Anterior cingulate cortex (tissue), 58 donors: ENCODE measurements around the gene NSL1.

Experiments
- DNase-seq, 58 donors: peaks; one replicate each; lab custom pipeline; 2025; lab: John Stamatoyannopoulos, UW

Gene NSL1

DNA sequence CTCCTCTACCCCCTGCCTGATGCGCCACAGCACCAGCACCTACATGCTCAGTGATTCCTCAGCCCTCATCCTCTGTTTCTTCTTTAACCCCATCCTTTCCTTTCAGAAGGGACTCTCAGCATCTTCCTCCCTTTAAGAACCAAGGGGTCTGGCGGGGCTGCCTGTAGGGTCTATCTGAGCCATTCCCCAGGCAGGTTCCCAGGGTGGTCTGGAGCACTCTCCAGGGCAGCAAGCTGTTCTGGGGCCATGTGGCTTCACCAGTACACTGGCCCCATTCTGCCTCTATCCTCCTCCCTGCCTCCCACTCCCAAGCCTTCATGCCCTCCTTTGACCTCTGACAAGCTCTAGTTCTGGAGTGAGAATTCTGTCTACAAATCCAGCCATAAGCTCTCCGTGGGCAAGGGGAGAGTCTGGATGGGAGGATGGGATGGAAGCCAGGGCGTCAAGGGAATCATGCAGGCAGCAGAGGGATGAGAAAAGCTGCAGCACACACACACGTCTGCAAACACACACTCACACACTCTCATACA lies 102.3 kb downstream of the NSL1 start:
- no peak for DNase-seq

DNA sequence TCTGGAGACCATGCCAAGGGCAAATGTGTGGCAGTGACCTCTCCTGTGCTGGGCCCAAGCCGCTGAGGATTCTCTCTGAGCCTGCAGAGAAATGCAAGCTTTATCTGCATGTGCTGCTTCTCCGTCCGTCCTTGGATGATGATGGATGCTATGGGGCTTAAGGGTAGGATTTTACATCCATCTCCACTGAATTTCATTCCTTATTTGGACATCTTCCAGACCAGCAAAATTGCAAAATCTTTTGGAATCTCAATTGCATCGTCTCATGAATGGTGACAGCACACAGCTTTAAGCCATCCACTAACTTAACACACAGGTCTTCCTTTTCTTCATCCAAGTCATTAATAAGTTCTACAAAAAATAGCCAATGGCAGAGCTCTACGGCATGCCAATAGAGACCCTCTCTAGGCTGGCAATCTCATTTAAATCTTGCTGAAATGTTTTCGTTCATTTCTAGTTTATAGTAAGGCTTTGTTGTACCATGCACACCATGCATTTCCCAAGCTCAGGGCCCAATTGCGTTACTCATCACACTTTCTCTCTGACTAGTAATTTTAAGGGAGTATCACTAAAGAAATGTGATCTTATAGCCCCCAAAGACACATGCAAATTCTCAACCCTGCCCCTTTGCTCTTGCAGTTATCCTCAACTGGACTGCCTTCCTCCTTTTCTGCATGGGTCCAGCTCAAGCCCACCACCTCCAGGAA lies 103.1 kb downstream of the NSL1 start:
- no peak for DNase-seq

GRCh38 chr1:212687811-212688210 lies 103.8 kb downstream of the NSL1 start:
- no peak for DNase-seq

GRCh38 chr1:212686591-212686990 lies 105.0 kb downstream of the NSL1 start:
- no peak for DNase-seq

- DNase-seq: no peak
Observed at GRCh38 chr1:212686069-212686468, 105.5 kb downstream of the NSL1 start.

GRCh38 chr1:212685429-212685828 lies 106.1 kb downstream of the NSL1 start:
- no peak for DNase-seq

DNA sequence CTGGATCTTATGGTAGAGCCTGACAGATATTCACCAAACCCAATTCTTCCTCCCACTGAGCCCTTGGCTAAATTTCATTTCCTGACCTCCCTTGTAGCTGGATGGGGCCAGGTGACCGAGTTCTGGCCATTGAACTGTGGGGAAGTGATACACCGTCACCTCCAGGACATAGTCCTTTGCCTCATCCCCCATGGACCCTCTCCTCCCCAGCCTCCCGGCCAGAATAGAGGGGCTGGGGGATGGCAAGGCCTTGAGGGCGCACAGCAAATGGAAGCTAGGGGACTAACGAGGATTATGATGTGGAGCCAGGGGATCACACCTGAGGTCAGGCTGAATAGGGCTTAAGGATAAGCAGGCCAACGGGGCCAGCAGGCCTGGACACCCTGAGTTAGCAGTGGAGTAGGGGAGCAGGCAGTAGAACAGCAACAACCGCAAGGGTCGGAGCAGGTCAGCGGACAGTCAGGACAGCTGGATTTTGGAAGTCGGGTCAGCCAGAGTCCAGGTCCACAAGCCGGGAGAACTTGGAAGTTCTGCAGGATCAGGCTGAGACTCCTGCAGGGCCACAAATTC lies 107.0 kb downstream of the NSL1 start:
- DNase-seq: no peak

GRCh38 chr1:212684076-212684475 lies 107.5 kb downstream of the NSL1 start:
- DNase-seq: no peak

GRCh38 chr1:212683357-212683722 lies 108.2 kb downstream of the NSL1 start:
- DNase-seq: peak in 4 of 58 donors; percentile 5 to 12 (median 8)

- no peak for DNase-seq
Observed at GRCh38 chr1:212680680-212681389, 110.7 kb downstream of the NSL1 start.

DNA sequence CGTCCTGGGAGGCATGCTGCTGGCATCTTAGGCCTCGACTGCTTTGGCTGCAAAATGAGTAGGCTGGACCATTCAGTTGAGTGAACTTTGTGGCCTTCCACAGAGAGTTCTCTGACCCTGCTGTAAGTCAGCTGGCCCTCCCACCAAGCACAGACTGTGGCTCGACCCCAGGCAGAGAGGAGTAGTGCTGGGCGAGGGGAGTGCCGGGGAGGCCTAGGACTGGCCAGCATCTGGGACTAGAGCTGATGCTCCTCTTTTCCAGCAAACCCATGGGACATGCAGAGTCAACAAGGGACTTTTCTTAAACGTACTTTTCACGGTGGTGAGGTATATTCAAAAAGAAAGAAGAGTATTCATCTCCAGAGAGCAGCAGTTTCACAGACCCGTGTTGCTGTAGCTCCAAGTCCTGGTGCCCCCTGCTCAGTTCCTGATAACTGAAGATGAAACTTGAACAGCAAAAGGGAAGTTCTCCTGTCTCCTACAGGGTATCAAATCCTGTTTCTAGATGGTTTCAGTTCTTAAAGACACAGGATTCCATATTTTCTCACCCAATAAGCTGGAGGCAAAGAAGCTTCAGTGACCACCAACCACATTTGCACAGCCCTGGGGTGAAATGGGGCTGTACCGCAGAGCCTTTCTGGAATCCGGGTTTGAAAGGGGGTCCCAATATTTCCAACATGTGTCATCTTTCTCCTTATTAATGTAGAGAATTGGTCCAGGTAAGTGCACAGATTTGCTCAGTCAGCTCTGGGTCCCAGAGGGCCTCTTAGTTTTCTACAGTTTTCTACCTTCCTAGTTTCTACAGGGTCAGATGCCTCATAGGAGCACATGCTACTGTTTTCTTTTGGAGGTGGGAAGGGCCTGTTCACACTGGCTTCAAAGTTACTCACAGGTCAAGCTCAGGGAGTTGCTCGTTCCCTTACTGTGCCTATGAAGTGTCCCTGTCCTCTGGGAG lies 112.8 kb downstream of the NSL1 start:
- peak in 1 of 58 donors; percentile 3 for DNase-seq

DNA sequence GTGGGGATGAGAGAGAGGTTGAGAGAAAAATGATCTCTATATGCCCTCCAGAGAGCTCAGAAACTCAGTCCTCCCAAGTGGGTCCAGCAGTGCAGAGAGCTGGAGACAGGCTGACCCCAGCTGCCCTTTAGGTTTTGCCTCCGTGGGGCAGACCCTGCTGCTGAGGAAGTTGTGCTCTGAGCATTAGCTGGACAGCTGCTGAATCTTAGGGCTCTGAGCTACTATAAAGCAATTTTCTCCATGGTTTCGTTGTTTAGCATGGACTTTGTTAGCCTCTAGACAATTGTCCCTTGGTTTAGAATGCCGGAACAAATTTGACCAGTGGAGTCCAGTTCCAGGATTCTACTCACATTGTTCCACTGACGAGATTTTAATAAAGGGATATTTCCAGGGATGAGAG lies 114.0 kb downstream of the NSL1 start:
- DNase-seq: no peak

DNA sequence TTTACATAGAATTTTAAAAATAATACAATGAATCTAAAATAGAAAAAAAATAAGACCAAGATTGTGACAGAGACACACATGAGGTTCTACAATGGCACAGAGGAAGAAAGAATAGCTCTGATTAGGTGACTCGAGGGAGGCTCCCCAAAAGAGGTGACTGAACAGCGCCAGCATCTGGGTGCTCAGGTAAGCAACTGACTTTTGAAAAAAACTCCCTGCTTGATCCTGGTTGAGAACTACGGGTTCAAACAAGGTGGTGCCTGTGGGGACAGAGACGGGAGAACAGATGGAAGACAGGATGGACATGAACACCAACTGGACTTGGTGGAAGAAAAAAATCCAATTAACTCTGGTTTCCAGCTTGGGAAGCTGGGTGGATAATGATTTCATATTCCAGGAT lies 114.4 kb downstream of the NSL1 start:
- DNase-seq: no peak
